ENCODE results near the gene PPIH. TPM values are rescaled to one million over a fixed set of nuclear protein-coding genes. Genes with fewer than 3 reads are reported as not detected.

The PPIH gene
- total and polyA plus RNA-seq, 2 of the 13 experiments (the other 11 are each of a cell fraction or from before 2014, with no cell fraction given): 29.9 to 72.6 TPM

DNA sequence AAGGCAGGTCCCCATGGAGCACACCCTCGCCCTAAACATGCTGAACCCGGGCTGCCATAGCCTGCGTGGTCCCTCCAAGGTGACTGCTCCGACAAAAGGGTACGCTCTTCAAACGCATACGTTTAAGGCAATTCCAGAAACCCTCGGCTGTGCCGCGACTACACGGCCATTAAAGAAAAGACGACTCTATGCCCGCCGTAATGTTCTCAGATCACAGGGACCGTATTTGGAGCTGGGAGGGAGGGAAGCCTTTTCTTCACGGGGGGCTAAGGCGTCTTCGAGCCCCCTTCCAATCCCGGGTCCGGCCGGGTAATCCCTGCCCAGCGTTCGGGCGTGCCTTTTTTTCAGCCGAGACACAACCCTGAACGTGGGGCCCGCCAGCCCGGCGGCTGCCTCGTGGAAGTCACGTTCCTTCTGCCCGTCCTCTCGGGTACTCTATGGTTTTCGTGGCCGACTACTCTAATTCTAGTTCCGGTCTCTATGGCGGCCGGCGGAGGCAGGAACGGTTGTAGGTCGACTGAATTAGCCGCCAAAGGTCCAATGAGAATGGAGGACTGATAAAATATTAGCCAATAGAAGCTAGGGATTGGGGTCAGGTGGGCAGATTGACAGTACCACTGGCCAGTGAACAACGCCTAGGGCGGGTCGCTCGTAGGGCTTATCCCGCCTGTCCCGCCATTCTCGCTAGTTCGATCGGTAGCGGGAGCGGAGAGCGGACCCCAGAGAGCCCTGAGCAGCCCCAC lies 23.7 kb downstream of the PPIH start, which contains the start of gene YBX1 (continued):
- TF ChIP-seq CBX2 (IDR thresholded peaks at IDR 0.05; ENCODE audit: low read depth, low read length) (no peak), CBX2 (CRISPR knock-in tag; IDR thresholded peaks at IDR 0.05; ENCODE audit: low read depth) (no peak), CENPX (CRISPR knock-in tag; IDR thresholded peaks at IDR 0.05) (no peak), HDAC2 (CRISPR knock-in tag; IDR thresholded peaks at IDR 0.05) (peak; percentile 30; the same call in 1 of the 2 replicates), CC2D1A (CRISPR knock-in tag; IDR thresholded peaks at IDR 0.05) (no peak), ARNT (IDR thresholded peaks at IDR 0.05) (no peak), RAD21 (CRISPR knock-in tag; IDR thresholded peaks at IDR 0.05) (no peak), ZNF773 (CRISPR knock-in tag; IDR thresholded peaks at IDR 0.05; ENCODE audit: borderline replicate concordance) (no peak), ZBTB21 (CRISPR knock-in tag; IDR thresholded peaks at IDR 0.05) (no peak), AGO2 (optimal IDR thresholded peaks at IDR 0.05; ENCODE audit: low read depth, low read length) (no peak), ZBTB42 (CRISPR knock-in tag; IDR thresholded peaks at IDR 0.05) (no peak), MTA3 (CRISPR knock-in tag; IDR thresholded peaks at IDR 0.05) (no peak), ZNF775 (CRISPR knock-in tag; IDR thresholded peaks at IDR 0.05; ENCODE audit: borderline replicate concordance) (no peak), MXD1 (CRISPR knock-in tag; IDR thresholded peaks at IDR 0.05) (peak; percentile 77; the same call in 1 of the 2 replicates), NONO (IDR thresholded peaks at IDR 0.05) (no peak), NONO (CRISPR knock-in tag; conservative IDR thresholded peaks at IDR 0.05) (no peak; the same call in 1 of the 2 replicates)
- TF ChIP-seq, protein P1, sequence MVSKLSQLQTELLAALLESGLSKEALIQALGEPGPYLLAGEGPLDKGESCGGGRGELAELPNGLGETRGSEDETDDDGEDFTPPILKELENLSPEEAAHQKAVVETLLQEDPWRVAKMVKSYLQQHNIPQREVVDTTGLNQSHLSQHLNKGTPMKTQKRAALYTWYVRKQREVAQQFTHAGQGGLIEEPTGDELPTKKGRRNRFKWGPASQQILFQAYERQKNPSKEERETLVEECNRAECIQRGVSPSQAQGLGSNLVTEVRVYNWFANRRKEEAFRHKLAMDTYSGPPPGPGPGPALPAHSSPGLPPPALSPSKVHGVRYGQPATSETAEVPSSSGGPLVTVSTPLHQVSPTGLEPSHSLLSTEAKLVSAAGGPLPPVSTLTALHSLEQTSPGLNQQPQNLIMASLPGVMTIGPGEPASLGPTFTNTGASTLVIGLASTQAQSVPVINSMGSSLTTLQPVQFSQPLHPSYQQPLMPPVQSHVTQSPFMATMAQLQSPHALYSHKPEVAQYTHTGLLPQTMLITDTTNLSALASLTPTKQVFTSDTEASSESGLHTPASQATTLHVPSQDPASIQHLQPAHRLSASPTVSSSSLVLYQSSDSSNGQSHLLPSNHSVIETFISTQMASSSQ (IDR thresholded peaks at IDR 0.05; ENCODE audit: low read depth): no peak
- TF ChIP-seq, protein P1 (CRISPR knock-in tag; IDR thresholded peaks at IDR 0.05; ENCODE audit: borderline replicate concordance): no peak
- TF ChIP-seq, protein P2, sequence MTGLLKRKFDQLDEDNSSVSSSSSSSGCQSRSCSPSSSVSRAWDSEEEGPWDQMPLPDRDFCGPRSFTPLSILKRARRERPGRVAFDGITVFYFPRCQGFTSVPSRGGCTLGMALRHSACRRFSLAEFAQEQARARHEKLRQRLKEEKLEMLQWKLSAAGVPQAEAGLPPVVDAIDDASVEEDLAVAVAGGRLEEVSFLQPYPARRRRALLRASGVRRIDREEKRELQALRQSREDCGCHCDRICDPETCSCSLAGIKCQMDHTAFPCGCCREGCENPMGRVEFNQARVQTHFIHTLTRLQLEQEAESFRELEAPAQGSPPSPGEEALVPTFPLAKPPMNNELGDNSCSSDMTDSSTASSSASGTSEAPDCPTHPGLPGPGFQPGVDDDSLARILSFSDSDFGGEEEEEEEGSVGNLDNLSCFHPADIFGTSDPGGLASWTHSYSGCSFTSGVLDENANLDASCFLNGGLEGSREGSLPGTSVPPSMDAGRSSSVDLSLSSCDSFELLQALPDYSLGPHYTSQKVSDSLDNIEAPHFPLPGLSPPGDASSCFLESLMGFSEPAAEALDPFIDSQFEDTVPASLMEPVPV (CRISPR knock-in tag; IDR thresholded peaks at IDR 0.05): 0 out of 2 replicates have a peak, but pooled peaks have one; percentile 19
- TF ChIP-seq, protein P3, sequence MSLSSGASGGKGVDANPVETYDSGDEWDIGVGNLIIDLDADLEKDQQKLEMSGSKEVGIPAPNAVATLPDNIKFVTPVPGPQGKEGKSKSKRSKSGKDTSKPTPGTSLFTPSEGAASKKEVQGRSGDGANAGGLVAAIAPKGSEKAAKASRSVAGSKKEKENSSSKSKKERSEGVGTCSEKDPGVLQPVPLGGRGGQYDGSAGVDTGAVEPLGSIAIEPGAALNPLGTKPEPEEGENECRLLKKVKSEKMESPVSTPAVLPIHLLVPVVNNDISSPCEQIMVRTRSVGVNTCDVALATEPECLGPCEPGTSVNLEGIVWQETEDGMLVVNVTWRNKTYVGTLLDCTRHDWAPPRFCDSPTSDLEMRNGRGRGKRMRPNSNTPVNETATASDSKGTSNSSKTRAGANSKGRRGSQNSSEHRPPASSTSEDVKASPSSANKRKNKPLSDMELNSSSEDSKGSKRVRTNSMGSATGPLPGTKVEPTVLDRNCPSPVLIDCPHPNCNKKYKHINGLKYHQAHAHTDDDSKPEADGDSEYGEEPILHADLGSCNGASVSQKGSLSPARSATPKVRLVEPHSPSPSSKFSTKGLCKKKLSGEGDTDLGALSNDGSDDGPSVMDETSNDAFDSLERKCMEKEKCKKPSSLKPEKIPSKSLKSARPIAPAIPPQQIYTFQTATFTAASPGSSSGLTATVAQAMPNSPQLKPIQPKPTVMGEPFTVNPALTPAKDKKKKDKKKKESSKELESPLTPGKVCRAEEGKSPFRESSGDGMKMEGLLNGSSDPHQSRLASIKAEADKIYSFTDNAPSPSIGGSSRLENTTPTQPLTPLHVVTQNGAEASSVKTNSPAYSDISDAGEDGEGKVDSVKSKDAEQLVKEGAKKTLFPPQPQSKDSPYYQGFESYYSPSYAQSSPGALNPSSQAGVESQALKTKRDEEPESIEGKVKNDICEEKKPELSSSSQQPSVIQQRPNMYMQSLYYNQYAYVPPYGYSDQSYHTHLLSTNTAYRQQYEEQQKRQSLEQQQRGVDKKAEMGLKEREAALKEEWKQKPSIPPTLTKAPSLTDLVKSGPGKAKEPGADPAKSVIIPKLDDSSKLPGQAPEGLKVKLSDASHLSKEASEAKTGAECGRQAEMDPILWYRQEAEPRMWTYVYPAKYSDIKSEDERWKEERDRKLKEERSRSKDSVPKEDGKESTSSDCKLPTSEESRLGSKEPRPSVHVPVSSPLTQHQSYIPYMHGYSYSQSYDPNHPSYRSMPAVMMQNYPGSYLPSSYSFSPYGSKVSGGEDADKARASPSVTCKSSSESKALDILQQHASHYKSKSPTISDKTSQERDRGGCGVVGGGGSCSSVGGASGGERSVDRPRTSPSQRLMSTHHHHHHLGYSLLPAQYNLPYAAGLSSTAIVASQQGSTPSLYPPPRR (CRISPR knock-in tag; IDR thresholded peaks at IDR 0.05; ENCODE audit: borderline replicate concordance): peak; percentile 38; the same call in 1 of the 2 replicates
